ENCODE data around the gene ZNF462. TPM values are rescaled to one million over a fixed set of nuclear protein-coding genes. Genes with fewer than 3 reads are reported as not detected.

The ZNF462 gene
- total and polyA plus RNA-seq, 4 donors: 0.35 to 2.1 (median 1.4) TPM

DNA sequence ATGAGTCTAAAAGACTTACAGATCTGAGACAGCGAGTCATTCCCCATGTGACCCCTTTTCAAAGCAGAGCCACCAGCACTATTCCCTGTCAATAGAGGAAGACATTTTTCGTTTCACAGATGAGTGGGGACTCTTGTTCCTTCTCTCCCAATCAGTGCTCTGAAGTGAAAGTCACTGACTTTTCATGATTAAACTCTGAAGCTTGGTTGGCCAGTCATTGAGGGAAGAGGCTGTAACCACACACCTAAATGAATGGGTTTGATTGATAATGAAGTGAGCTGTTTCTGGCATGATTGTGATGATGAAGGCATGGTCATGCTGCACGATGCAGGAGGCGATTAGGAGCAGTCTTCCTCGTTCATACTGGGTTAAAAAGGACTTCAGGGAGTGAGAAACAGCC, 171.9 kb downstream of the ZNF462 start:
- Histone ChIP-seq H3K9me3 (ENCODE audit: control insufficient read depth in 4 of 4, low read length in 3 of 4) (no peaks in the 10 kb centered on the region), H3K4me3 (ENCODE audit: low read depth in 1 of 3, low read length in 3 of 3) (no peak overlapping the region), H3K4me1 (ENCODE audit: control insufficient read depth in 4 of 4, insufficient read depth in 4 of 4, low read length in 3 of 4) (peaks cover 0 to 5% (median 2%) of the 10 kb centered on the region in 4 donors), H3K27me3 (ENCODE audit: control insufficient read depth in 4 of 4, insufficient read depth in 4 of 4, low read length in 3 of 4) (no peaks in the 10 kb centered on the region), H3K36me3 (ENCODE audit: control insufficient read depth in 4 of 4, insufficient read depth in 3 of 4, low read depth in 1 of 4, low read length in 3 of 4) (no peaks in the 10 kb centered on the region), H3K9ac (ENCODE audit: low read depth in 1 of 2, low read length in 2 of 2) (no peak overlapping the region), H3K27ac (ENCODE audit: low read depth in 1 of 2, low read length in 2 of 2) (no peak overlapping the region)
- no peak for TF ChIP-seq TAF1 (conservative IDR thresholded peaks at IDR 0.05)
- TF ChIP-seq, protein P1, sequence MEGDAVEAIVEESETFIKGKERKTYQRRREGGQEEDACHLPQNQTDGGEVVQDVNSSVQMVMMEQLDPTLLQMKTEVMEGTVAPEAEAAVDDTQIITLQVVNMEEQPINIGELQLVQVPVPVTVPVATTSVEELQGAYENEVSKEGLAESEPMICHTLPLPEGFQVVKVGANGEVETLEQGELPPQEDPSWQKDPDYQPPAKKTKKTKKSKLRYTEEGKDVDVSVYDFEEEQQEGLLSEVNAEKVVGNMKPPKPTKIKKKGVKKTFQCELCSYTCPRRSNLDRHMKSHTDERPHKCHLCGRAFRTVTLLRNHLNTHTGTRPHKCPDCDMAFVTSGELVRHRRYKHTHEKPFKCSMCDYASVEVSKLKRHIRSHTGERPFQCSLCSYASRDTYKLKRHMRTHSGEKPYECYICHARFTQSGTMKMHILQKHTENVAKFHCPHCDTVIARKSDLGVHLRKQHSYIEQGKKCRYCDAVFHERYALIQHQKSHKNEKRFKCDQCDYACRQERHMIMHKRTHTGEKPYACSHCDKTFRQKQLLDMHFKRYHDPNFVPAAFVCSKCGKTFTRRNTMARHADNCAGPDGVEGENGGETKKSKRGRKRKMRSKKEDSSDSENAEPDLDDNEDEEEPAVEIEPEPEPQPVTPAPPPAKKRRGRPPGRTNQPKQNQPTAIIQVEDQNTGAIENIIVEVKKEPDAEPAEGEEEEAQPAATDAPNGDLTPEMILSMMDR (IDR thresholded peaks at IDR 0.05; ENCODE audit: low read depth, low read length, missing input control): no peak
- TF ChIP-seq, protein P2, sequence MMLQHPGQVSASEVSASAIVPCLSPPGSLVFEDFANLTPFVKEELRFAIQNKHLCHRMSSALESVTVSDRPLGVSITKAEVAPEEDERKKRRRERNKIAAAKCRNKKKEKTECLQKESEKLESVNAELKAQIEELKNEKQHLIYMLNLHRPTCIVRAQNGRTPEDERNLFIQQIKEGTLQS (IDR thresholded peaks at IDR 0.05): no peak
- no peak for TF ChIP-seq YY1 (IDR thresholded peaks at IDR 0.05)
- no peak for TF ChIP-seq RXRA (IDR thresholded peaks at IDR 0.05)
- TF ChIP-seq GABPA (IDR thresholded peaks at IDR 0.05 in 1 of 2, conservative IDR thresholded peaks at IDR 0.05 in 1 of 2): no peak
- TF ChIP-seq RAD21 (IDR thresholded peaks at IDR 0.05): no peak
- TF ChIP-seq, protein P3, sequence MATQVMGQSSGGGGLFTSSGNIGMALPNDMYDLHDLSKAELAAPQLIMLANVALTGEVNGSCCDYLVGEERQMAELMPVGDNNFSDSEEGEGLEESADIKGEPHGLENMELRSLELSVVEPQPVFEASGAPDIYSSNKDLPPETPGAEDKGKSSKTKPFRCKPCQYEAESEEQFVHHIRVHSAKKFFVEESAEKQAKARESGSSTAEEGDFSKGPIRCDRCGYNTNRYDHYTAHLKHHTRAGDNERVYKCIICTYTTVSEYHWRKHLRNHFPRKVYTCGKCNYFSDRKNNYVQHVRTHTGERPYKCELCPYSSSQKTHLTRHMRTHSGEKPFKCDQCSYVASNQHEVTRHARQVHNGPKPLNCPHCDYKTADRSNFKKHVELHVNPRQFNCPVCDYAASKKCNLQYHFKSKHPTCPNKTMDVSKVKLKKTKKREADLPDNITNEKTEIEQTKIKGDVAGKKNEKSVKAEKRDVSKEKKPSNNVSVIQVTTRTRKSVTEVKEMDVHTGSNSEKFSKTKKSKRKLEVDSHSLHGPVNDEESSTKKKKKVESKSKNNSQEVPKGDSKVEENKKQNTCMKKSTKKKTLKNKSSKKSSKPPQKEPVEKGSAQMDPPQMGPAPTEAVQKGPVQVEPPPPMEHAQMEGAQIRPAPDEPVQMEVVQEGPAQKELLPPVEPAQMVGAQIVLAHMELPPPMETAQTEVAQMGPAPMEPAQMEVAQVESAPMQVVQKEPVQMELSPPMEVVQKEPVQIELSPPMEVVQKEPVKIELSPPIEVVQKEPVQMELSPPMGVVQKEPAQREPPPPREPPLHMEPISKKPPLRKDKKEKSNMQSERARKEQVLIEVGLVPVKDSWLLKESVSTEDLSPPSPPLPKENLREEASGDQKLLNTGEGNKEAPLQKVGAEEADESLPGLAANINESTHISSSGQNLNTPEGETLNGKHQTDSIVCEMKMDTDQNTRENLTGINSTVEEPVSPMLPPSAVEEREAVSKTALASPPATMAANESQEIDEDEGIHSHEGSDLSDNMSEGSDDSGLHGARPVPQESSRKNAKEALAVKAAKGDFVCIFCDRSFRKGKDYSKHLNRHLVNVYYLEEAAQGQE (IDR thresholded peaks at IDR 0.05): no peak
- TF ChIP-seq, protein P4, sequence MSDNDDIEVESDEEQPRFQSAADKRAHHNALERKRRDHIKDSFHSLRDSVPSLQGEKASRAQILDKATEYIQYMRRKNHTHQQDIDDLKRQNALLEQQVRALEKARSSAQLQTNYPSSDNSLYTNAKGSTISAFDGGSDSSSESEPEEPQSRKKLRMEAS (IDR thresholded peaks at IDR 0.05): no peak
- no peak for TF ChIP-seq HNF4G (IDR thresholded peaks at IDR 0.05)
- no peak for TF ChIP-seq JUND (IDR thresholded peaks at IDR 0.05)
- no peak for DNase-seq (ENCODE audit: low spot score)
- 90% methylated on average over 5 of the region's 5 CpGs for WGBS

DNA sequence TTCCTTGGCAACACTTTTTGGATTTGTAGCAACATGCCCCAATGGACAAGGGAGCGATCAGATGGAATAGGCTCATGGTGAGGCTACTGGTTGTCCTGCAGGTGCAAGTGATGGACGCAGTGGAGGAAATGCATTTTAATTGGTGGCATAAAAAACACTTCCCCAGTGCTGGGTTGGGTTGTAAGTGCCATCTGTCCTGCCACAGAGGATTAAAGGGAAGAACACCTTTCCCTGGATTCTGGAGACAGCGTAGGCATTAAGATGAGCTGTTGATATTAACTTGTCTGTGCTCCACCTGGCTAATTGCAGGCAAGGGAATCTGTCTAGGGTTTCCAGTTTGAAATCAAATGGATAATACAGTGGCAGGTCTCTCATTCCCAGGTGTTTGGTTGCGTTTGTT, 173.4 kb downstream of the ZNF462 start:
- WGBS: 88% methylated on average over 4 of the region's 4 CpGs
- DNase-seq (ENCODE audit: low spot score): no peak
- no peak overlapping the region for H3K4me3 ChIP-seq (ENCODE audit: low read depth in 1 of 3, low read length in 3 of 3)
- no peak overlapping the region for H3K27ac ChIP-seq (ENCODE audit: low read depth in 1 of 2, low read length in 2 of 2)
- H3K27me3 ChIP-seq (ENCODE audit: control insufficient read depth in 4 of 4, insufficient read depth in 4 of 4, low read length in 3 of 4): no peaks in the 10 kb centered on the region
- no peaks in the 10 kb centered on the region for H3K9me3 ChIP-seq (ENCODE audit: control insufficient read depth in 4 of 4, low read length in 3 of 4)
- no peaks in the 10 kb centered on the region for H3K36me3 ChIP-seq (ENCODE audit: control insufficient read depth in 4 of 4, insufficient read depth in 3 of 4, low read depth in 1 of 4, low read length in 3 of 4)
- H3K4me1 ChIP-seq (ENCODE audit: control insufficient read depth in 4 of 4, insufficient read depth in 4 of 4, low read length in 3 of 4): peaks cover 0 to 5% (median 2%) of the 10 kb centered on the region in 4 donors
- H3K9ac ChIP-seq (ENCODE audit: low read depth in 1 of 2, low read length in 2 of 2): no peak overlapping the region
- TF ChIP-seq JUND (IDR thresholded peaks at IDR 0.05): no peak
- no peak for TF ChIP-seq NR2F2 (IDR thresholded peaks at IDR 0.05)
- no peak for TF ChIP-seq SP1 (IDR thresholded peaks at IDR 0.05)
- TF ChIP-seq, protein P4 (IDR thresholded peaks at IDR 0.05): no peak
- no peak for TF ChIP-seq HNF4G (IDR thresholded peaks at IDR 0.05)
- no peak for TF ChIP-seq RXRA (IDR thresholded peaks at IDR 0.05)
- TF ChIP-seq, protein P2 (IDR thresholded peaks at IDR 0.05): no peak
- TF ChIP-seq, protein P3 (IDR thresholded peaks at IDR 0.05): no peak
- TF ChIP-seq EGR1 (IDR thresholded peaks at IDR 0.05; ENCODE audit: low read depth in 2 of 2): no peak
- TF ChIP-seq TAF1 (conservative IDR thresholded peaks at IDR 0.05): no peak
- TF ChIP-seq FOXA2 (IDR thresholded peaks at IDR 0.05): no peak
- TF ChIP-seq HNF4A (conservative IDR thresholded peaks at IDR 0.05): no peak
- TF ChIP-seq, protein P5, sequence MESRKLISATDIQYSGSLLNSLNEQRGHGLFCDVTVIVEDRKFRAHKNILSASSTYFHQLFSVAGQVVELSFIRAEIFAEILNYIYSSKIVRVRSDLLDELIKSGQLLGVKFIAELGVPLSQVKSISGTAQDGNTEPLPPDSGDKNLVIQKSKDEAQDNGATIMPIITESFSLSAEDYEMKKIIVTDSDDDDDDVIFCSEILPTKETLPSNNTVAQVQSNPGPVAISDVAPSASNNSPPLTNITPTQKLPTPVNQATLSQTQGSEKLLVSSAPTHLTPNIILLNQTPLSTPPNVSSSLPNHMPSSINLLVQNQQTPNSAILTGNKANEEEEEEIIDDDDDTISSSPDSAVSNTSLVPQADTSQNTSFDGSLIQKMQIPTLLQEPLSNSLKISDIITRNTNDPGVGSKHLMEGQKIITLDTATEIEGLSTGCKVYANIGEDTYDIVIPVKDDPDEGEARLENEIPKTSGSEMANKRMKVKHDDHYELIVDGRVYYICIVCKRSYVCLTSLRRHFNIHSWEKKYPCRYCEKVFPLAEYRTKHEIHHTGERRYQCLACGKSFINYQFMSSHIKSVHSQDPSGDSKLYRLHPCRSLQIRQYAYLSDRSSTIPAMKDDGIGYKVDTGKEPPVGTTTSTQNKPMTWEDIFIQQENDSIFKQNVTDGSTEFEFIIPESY (IDR thresholded peaks at IDR 0.05): no peak
- no peak for TF ChIP-seq RAD21 (IDR thresholded peaks at IDR 0.05)
- TF ChIP-seq YY1 (IDR thresholded peaks at IDR 0.05): no peak

All from liver (tissue), 9 donors.